OCI-LY7 (cell line): ENCODE results near the gene TRIO.

Experiments used
- EZH2phosphoT487 ChIP-seq: fragments of 200-600 bp; sonication (generic); IDR thresholded peaks from 2 replicates; pipeline ENCODE4 v1.6.1; 2018; ENCODE audit warnings: low read depth, borderline replicate concordance, mild to moderate bottlenecking, mixed run types, antibody characterized with exemption, low read length, moderate library complexity, mixed read lengths
- TF ChIP-seq, protein P1 (sequence below): fragments of 200-600 bp; sonication (generic); conservative IDR thresholded peaks from 2 replicates; pipeline ENCODE4 v1.5.1; 2014; ENCODE audit warnings: mild to moderate bottlenecking, antibody characterized with exemption, low read length, moderate library complexity, mixed read lengths

DNA sequence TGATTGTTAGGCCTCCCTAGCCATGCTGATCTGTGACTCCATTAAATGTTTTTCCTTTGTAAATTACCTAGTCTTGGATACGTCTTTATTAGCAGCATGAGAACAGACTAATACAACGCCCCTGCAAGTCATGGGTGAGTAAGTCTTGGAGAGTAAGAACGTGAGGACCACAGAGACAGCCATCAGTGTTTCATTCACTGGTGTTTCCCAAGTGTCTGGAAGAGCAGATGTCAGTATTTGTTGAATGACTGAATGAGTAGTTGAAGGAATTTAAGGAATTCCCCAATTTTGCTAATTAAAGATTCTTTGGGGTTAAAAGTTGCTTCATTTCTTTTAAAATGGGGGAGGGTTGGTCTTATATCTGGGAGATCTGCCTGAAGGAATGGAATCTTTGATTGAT is 178.8 kb downstream of the TRIO start:
- TF ChIP-seq, protein P1, sequence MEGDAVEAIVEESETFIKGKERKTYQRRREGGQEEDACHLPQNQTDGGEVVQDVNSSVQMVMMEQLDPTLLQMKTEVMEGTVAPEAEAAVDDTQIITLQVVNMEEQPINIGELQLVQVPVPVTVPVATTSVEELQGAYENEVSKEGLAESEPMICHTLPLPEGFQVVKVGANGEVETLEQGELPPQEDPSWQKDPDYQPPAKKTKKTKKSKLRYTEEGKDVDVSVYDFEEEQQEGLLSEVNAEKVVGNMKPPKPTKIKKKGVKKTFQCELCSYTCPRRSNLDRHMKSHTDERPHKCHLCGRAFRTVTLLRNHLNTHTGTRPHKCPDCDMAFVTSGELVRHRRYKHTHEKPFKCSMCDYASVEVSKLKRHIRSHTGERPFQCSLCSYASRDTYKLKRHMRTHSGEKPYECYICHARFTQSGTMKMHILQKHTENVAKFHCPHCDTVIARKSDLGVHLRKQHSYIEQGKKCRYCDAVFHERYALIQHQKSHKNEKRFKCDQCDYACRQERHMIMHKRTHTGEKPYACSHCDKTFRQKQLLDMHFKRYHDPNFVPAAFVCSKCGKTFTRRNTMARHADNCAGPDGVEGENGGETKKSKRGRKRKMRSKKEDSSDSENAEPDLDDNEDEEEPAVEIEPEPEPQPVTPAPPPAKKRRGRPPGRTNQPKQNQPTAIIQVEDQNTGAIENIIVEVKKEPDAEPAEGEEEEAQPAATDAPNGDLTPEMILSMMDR = no peak
- TF ChIP-seq EZH2phosphoT487 = no peak
